ENCODE measurements around the gene TPCN1.

GRCh38 chr12:113268136-113268535 lies 46.9 kb downstream of the TPCN1 start:
- no peak for TF ChIP-seq ZNF232 (CRISPR knock-in tag; IDR thresholded peaks at IDR 0.05; ENCODE audit: borderline replicate concordance)
- no peak for TF ChIP-seq CCDC6 (CRISPR knock-in tag; IDR thresholded peaks at IDR 0.05)
- no peak for TF ChIP-seq DZIP1 (CRISPR knock-in tag; IDR thresholded peaks at IDR 0.05)
- no peak for TF ChIP-seq ZNF816 (CRISPR knock-in tag; IDR thresholded peaks at IDR 0.05; ENCODE audit: borderline replicate concordance)
- no peak for TF ChIP-seq ZNF766 (CRISPR knock-in tag; IDR thresholded peaks at IDR 0.05; ENCODE audit: borderline replicate concordance)
- no peak for TF ChIP-seq ZNF780A (CRISPR knock-in tag; IDR thresholded peaks at IDR 0.05)
- TF ChIP-seq EP300 (IDR thresholded peaks at IDR 0.05; ENCODE audit: low read depth in 2 of 2, low read length in 2 of 2) = no peak
- no peak for TF ChIP-seq EP300 (CRISPR knock-in tag; IDR thresholded peaks at IDR 0.05; ENCODE audit: borderline replicate concordance)
- no peak for TF ChIP-seq SRSF9 (IDR thresholded peaks at IDR 0.05; ENCODE audit: borderline replicate concordance, insufficient read depth, low read depth, low read length, poor library complexity, severe bottlenecking)
